HCT116 (cell line): ENCODE results near the gene LIMA1. TPM values are rescaled to one million over a fixed set of nuclear protein-coding genes. Genes with fewer than 3 reads are reported as not detected.
A peak's percentile ranks its signal among the peaks of the same experiment; 100 is the strongest.

Experiments
- ATAC-seq: fragments of 200-7000 bp; cut with Tn5 transposase; 2 replicates; pipeline ENCODE4 v1.9.1; 2020; ENCODE audit warnings: mild to moderate bottlenecking, moderate library complexity
- BruUV-seq: library from RNA; stranded (reverse); fragments of 400-500 nt; replicated peaks from 2 replicates; lab custom pipeline; 2021; lab: Mats Ljungman, UMichigan
- CTCF ChIA-PET: fragments of 300-600 bp; sonication (Branson Sonifier 250); formaldehyde crosslinking; loops from one replicate; lab custom pipeline; 2021; ENCODE audit warnings: antibody characterized with exemption; lab: Charles Lee
- POLR2A ChIA-PET: fragments of 300-600, 350-600 bp; sonication (Branson Sonifier 250); formaldehyde crosslinking; loops from one replicate; lab custom pipeline; 2021; ENCODE audit warnings: antibody characterized with exemption; lab: Charles Lee
- RAD21 ChIA-PET, 2 experiments: fragments of 300-600 bp; sonication (Branson Sonifier 250); formaldehyde crosslinking; loops; one replicate each; lab custom pipeline; 2023; ENCODE audit warnings: low total read pairs in 2 of 2; ENCODE audit not compliant: uncharacterized antibody in 2 of 2, unreplicated experiment in 2 of 2, low non-redundant PET in 1 of 2; lab: Charles Lee
- DNase-seq: peaks from one replicate; pipeline ENCODE4 v3.0.0-alpha.2; 2010; ENCODE audit warnings: low read depth, low spot score
- H2AFZ ChIP-seq: fragments of 200-600 bp; shearing (Covaris generic), sonication (generic); 2 replicates; pipeline ENCODE4 v1.6.1; 2017; ENCODE audit warnings: low read depth, mixed run types, mixed read lengths, antibody characterized with exemption, low read length; ENCODE audit not compliant: poor library complexity, severe bottlenecking
- H3K27ac ChIP-seq: 2 replicates; pipeline ENCODE4 v1.5.1; 2012; ENCODE audit warnings: low read depth, low read length
- H3K27me3 ChIP-seq: fragments of 200-600 bp; sonication (generic); 2 replicates; pipeline ENCODE4 v1.6.1; 2016; ENCODE audit warnings: mixed run types, low read length, mixed read lengths; ENCODE audit not compliant: insufficient read depth
- H3K36me3 ChIP-seq, 2 experiments: fragments of 200-500 bp in 1 of 2; fragments of 200-600 bp in 1 of 2; sonication (Bioruptor generic) in 1 of 2; sonication (generic) in 1 of 2; 2 replicates each; pipeline versions ENCODE4 v1.5.1 to v1.6.1; 2014 to 2016; ENCODE audit warnings: low read length in 2 of 2, inconsistent platforms in 1 of 2, mixed read lengths in 1 of 2, mixed run types in 1 of 2; ENCODE audit not compliant: insufficient read depth in 2 of 2, control insufficient read depth in 1 of 2
- H3K4me1 ChIP-seq, 2 experiments: fragments of 200-600 bp in 1 of 2; sonication (generic) in 1 of 2; 2 replicates each; pipeline versions ENCODE4 v1.5.1 to v1.6.1; 2012 to 2017; ENCODE audit warnings: low read length in 2 of 2, inconsistent platforms in 1 of 2, mild to moderate bottlenecking in 1 of 2, mixed read lengths in 1 of 2, mixed run types in 1 of 2, moderate library complexity in 1 of 2; ENCODE audit not compliant: insufficient read depth in 2 of 2, control insufficient read depth in 1 of 2
- H3K4me2 ChIP-seq: fragments of 200-600 bp; sonication (generic); 2 replicates; pipeline ENCODE4 v1.6.1; 2017; ENCODE audit warnings: mixed run types, low read length, mixed read lengths
- H3K4me3 ChIP-seq, 2 experiments: fragments of 200-600 bp in 1 of 2; sonication (generic) in 1 of 2; replicated peaks in 1 of 2; 2 replicates each; pipeline ENCODE4 v1.5.1; 2011 to 2016; ENCODE audit warnings: low read length in 2 of 2, control low read depth in 1 of 2, low read depth in 1 of 2, mild to moderate bottlenecking in 1 of 2, mixed read lengths in 1 of 2, mixed run types in 1 of 2
- H3K79me2 ChIP-seq: fragments of 200-600 bp; sonication (generic); 2 replicates; pipeline ENCODE4 v1.6.1; 2017; ENCODE audit warnings: mild to moderate bottlenecking, mixed run types, low read length, moderate library complexity, mixed read lengths; ENCODE audit not compliant: insufficient read depth
- H3K9ac ChIP-seq: fragments of 200-600 bp; sonication (generic); 2 replicates; pipeline ENCODE4 v1.6.1; 2016; ENCODE audit warnings: low read length, mixed read lengths
- H3K9me2 ChIP-seq: fragments of 200-600 bp; sonication (generic), shearing (Covaris generic); 2 replicates; pipeline ENCODE4 v1.6.1; 2017; ENCODE audit warnings: mixed run types, mild to moderate bottlenecking, moderate library complexity; ENCODE audit not compliant: insufficient read depth
- H3K9me3 ChIP-seq, 2 experiments: fragments of 200-500 bp in 1 of 2; fragments of 200-600 bp in 1 of 2; sonication (Bioruptor generic) in 1 of 2; sonication (generic) in 1 of 2; 2 replicates each; pipeline ENCODE4 v1.6.1; 2014 to 2017; ENCODE audit warnings: low read length in 2 of 2, mixed read lengths in 2 of 2, inconsistent platforms in 1 of 2, low read depth in 1 of 2, mild to moderate bottlenecking in 1 of 2, mixed run types in 1 of 2, moderate library complexity in 1 of 2; ENCODE audit not compliant: control insufficient read depth in 1 of 2, insufficient read depth in 1 of 2
- H4K20me1 ChIP-seq: fragments of 200-600 bp; sonication (generic), shearing (Covaris generic); 2 replicates; pipeline ENCODE4 v1.6.1; 2017; ENCODE audit warnings: mixed run types, mild to moderate bottlenecking, moderate library complexity; ENCODE audit not compliant: insufficient read depth
- CBX3 ChIP-seq: IDR thresholded peaks from 2 replicates; pipeline ENCODE4 v1.6.1; 2012; ENCODE audit warnings: low read depth
- CTCF ChIP-seq, 3 experiments: fragments of 200-600 bp in 1 of 3; sonication (generic) in 1 of 3; IDR thresholded peaks in 2 of 3; conservative IDR thresholded peaks in 1 of 3; 2 replicates each; pipeline ENCODE4 v1.5.1; 2012 to 2017; ENCODE audit warnings: low read depth in 2 of 3, low read length in 2 of 3, antibody characterized with exemption in 1 of 3, borderline replicate concordance in 1 of 3, control low read depth in 1 of 3, mild to moderate bottlenecking in 1 of 3, mixed read lengths in 1 of 3, mixed run types in 1 of 3, moderate library complexity in 1 of 3; ENCODE audit not compliant: insufficient read depth in 1 of 3
- EGR1 ChIP-seq: IDR thresholded peaks from 2 replicates; pipeline ENCODE4 v1.6.1; 2012; ENCODE audit warnings: low read depth
- JUND ChIP-seq: IDR thresholded peaks from 2 replicates; pipeline ENCODE4 v1.6.1; 2012
- SIN3A ChIP-seq: IDR thresholded peaks from 2 replicates; pipeline ENCODE4 v1.6.1; 2012; ENCODE audit warnings: low read depth
- SRF ChIP-seq: IDR thresholded peaks from 2 replicates; pipeline ENCODE4 v1.6.1; 2012; ENCODE audit warnings: low read depth
- TCF7L2 ChIP-seq: IDR thresholded peaks from 2 replicates; pipeline ENCODE4 v1.7.0; 2011; ENCODE audit warnings: borderline replicate concordance, inconsistent platforms; ENCODE audit not compliant: insufficient read depth, insufficient read length; ENCODE audit errors: extremely low read depth
- YY1 ChIP-seq: IDR thresholded peaks from 2 replicates; pipeline ENCODE4 v1.6.1; 2011; ENCODE audit warnings: low read length, low read depth, moderate library complexity, mild to moderate bottlenecking; ENCODE audit not compliant: insufficient replicate concordance; ENCODE audit errors: extremely low read depth
- ZFX ChIP-seq: fragments of 450-650 bp; IDR thresholded peaks from 2 replicates; pipeline ENCODE4 v1.6.1; 2017
- intact Hi-C: fragments of 100-400 bp; cut with micrococcal nuclease; formaldehyde crosslinking; loops from 2 replicates; pipeline ENCODE4 v1.10.0; 2022
- total RNA-seq: library from RNA; stranded (reverse); gene quantifications from one replicate; pipeline ENCODE4 v1.2.1, GENCODE V29; 2021; ENCODE audit not compliant: unreplicated experiment

Gene LIMA1
- total RNA-seq, 1 experiment from 2014 or later: 79.6 TPM

- Histone ChIP-seq H4K20me1 (no peaks in the 10 kb centered on the region), H3K9ac (peak overlapping the region; percentile 83), H3K4me2 (peak overlapping the region; percentile 87), H3K4me1 (peaks cover 4 to 25% of the 10 kb centered on the region in 2 experiments; a peak in 3 of 4 replicates), H2AFZ (no peak overlapping the region), H3K27me3 (no peaks in the 10 kb centered on the region), H3K4me3 (peak overlapping the region; percentile 71 to 81), H3K36me3 (0 out of 4 replicates have a peak, but pooled peaks cover 0 to 5% of the 10 kb centered on the region in 2 experiments), H3K9me2 (no peaks in the 10 kb centered on the region), H3K9me3 (no peaks in the 10 kb centered on the region), H3K79me2 (peaks cover 18% of the 10 kb centered on the region), H3K27ac (peak overlapping the region; percentile 27; the same call in 1 of the 2 replicates)
- peak; percentile 30 for ATAC-seq
- POLR2A ChIA-PET: interaction anchor here (0.6 to 1.5 kb wide), 6 partner anchors 9 to 171 kb away, joined by 3 to 7 read pairs (median 4); partner anchors contain the start of gene COX14
- intact Hi-C loops: no loop called here
- CTCF ChIA-PET: interaction anchor here (0.7 to 1.3 kb wide), 2 partner anchors 8 to 171 kb away, joined by 3 to 5 read pairs; partner anchors contain the start of gene COX14
- TSS peak; percentile 72 for BruUV-seq
- no peak for DNase-seq
- no peak for TF ChIP-seq SIN3A
- RAD21 ChIA-PET: no interaction called here
Observed at GRCh38 chr12:50282721-50283228, 545 bp downstream of the LIMA1 start.

DNA sequence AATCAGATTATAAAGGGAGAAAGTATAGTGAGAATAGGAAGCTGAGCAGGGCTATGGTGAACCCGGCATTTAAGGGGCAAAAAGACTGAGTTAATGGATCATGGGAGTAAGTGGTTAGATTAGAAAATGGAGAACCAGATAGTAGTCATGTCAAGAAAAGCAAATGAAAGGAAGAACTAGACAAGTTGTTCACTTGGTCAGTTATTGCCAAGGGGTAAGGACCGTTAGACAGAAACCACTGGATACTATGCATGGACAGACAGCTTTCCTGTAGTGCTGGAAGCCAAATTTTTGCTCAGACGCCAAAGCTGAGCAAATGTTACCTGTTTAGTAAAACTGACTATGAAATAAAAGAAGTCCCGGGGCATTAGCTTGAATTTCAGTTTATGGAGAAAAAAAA, 3.8 kb downstream of the LIMA1 start:
- POLR2A ChIA-PET: interaction anchor here (0.8 kb wide), 1 partner anchor 20 kb away, joined by 4 read pairs; no protein-coding TSS in a partner anchor
- RAD21 ChIA-PET: no interaction called here
- H3K79me2 ChIP-seq: peaks cover 15% of the 10 kb centered on the region
- no peaks in the 10 kb centered on the region for H3K9me3 ChIP-seq
- no peaks in the 10 kb centered on the region for H4K20me1 ChIP-seq
- DNase-seq (no peak), ATAC-seq (no peak)
- no TSS peak for BruUV-seq
- intact Hi-C loops: no loop called here
- CTCF ChIA-PET: no interaction called here
- H3K27ac ChIP-seq: no peak overlapping the region
- TF ChIP-seq JUND (no peak), EGR1 (no peak), SRF (no peak), YY1 (no peak), ZFX (no peak), TCF7L2 (no peak), SIN3A (no peak), CBX3 (no peak), CTCF (IDR thresholded peaks at IDR 0.05 in 2 of 3, conservative IDR thresholded peaks at IDR 0.05 in 1 of 3; ENCODE audit: borderline replicate concordance in 1 of 3, insufficient read depth in 1 of 3, low read depth in 2 of 3, low read length in 2 of 3) (no peak)
- no peaks in the 10 kb centered on the region for H3K9me2 ChIP-seq
- H3K4me1 ChIP-seq: peaks cover 15 to 44% of the 10 kb centered on the region in 2 experiments; a peak in 3 of 4 replicates
- H3K4me2 ChIP-seq: no peak overlapping the region
- no peak overlapping the region for H3K9ac ChIP-seq
- H3K4me3 ChIP-seq: no peak overlapping the region
- H2AFZ ChIP-seq: no peak overlapping the region
- no peaks in the 10 kb centered on the region for H3K36me3 ChIP-seq
- no peaks in the 10 kb centered on the region for H3K27me3 ChIP-seq
